Astrocyte of the spinal cord (primary cell): ENCODE data around the gene EGFR.

ENCODE experiments used
- DNase-seq: peaks from one replicate; pipeline ENCODE4 v3.0.0; 2011; ENCODE audit warnings: low read depth, low spot score
- H3K4me3 ChIP-seq: 2 replicates; pipeline ENCODE4 v1.5.1; 2011; ENCODE audit warnings: low read depth, mild to moderate bottlenecking, low read length, moderate library complexity
- CTCF ChIP-seq: IDR thresholded peaks from 2 replicates; pipeline ENCODE4 v1.5.1; 2012; ENCODE audit warnings: low read depth, mild to moderate bottlenecking, low read length, inconsistent platforms
- in situ Hi-C: cut with HindIII; loops from 2 replicates; pipeline ENCODE4 v1.10.0; 2017; ENCODE audit warnings: low sequenced_read_pairs

The EGFR gene

DNA sequence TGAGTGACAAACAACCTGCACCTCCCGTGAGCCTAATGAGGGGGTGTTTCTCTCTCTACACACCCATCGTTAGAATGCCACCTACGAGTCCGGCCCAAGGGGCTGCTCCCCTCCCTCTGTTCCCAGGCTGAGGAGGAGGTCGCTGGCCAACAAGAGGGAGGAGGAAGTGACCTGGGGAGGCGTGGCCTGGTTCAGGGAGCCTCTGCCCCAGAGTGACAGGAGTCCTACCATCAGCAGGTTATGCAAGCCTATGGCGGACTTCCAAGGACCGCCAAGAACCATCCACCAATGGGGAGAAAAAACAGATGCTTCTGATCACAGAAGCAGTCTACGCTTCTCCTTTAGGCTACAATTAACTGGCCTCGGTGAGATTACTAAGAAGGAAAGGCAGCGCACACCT lies 12.3 kb upstream of the EGFR start:
- no peak for DNase-seq
- H3K4me3 ChIP-seq, result no peak overlapping the region
- no peak for TF ChIP-seq CTCF
- in situ Hi-C loops, result no loop called here

GRCh38 chr7:55013851-55014250 lies 5.0 kb upstream of the EGFR start:
- no peak for DNase-seq
- no peak overlapping the region for H3K4me3 ChIP-seq
- in situ Hi-C loops, result no loop called here
- TF ChIP-seq CTCF, result no peak

DNA sequence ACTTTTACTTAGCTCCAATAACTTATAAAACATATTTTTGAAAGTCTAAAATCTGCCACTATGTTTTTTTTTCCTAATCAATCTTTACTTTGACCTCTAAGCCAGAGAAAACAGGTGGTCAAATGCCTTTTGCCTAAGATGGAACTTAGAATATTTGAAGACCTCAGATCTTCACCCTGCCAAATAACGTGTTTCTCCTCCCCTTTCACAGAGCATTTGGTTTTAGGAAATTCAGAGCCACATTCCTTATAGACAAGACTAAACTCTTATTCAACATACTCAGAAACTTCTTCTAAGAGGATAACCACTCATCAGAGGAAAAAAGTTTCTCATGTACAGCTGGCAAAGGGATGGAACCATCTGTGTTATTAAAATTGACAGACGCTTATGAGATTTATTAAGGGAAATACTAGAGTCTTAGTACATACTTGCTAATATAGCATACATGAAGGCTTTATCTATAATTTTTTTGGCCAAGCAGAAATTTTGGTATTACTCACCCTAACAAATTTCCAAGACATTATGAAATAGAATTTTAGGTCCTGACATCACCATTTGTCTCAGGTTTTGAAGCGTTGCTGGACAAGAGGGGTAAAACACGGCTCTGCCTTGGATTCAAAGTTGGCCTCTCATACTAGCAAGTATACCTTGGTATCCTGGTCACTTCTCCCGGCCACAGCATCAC lies 2.6 kb upstream of the EGFR start:
- DNase-seq, result no peak
- in situ Hi-C loops, result no loop called here
- H3K4me3 ChIP-seq, result no peak overlapping the region
- no peak for TF ChIP-seq CTCF

DNA sequence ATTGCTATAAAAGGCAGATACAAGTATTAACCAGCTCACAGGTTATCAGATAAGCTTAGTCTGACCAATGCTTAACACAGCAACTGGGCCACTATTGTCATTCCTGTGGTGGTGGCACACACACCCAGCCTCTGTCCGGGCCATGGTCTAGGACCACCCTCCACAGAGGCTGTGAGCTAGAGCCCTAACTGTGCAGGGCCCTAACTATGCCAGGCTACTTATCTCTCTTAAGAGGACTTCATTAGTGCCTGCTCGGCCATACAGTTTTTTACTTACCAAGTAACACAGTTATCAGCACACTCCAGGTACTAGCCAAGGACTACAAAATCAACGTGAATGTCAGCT lies 2.1 kb upstream of the EGFR start:
- no peak for DNase-seq
- no peak overlapping the region for H3K4me3 ChIP-seq
- in situ Hi-C loops, result no loop called here
- TF ChIP-seq CTCF, result no peak

DNA sequence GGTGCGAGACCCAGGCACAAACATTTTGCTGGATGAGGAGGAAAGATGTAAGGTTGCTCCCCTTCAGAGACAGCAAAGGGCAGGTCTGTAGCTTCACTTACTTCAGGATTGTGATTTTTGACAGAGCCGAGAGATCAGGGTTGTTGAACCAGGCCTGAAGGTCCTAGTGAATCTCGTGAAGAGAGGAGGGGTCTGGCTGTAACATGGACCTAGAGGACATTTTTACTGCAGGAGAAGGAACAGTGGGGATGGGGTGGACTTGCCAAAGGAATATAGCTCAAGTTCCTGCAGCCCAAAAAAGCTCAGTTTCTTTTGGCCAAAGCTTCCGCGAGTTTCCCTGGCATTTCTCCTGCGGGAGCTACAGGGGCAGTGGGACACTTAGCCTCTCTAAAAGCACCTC lies 976 bp upstream of the EGFR start:
- no peak overlapping the region for H3K4me3 ChIP-seq
- in situ Hi-C loops, result no loop called here

DNA sequence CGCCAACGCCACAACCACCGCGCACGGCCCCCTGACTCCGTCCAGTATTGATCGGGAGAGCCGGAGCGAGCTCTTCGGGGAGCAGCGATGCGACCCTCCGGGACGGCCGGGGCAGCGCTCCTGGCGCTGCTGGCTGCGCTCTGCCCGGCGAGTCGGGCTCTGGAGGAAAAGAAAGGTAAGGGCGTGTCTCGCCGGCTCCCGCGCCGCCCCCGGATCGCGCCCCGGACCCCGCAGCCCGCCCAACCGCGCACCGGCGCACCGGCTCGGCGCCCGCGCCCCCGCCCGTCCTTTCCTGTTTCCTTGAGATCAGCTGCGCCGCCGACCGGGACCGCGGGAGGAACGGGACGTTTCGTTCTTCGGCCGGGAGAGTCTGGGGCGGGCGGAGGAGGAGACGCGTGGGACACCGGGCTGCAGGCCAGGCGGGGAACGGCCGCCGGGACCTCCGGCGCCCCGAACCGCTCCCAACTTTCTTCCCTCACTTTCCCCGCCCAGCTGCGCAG lies 424 bp downstream of the EGFR start:
- in situ Hi-C loops, result no loop called here
- H3K4me3 ChIP-seq, result peak overlapping the region; percentile 77
- no peak for TF ChIP-seq CTCF
- DNase-seq, result peak; percentile 38

More for the DNA sequence above, 976 bp upstream of the EGFR start:
- TF ChIP-seq CTCF, result no peak
- no peak for DNase-seq
